Loucy (cell line): Measurements from ENCODE around the gene FANCB.

Source experiments
- CTCF ChIP-seq: fragments of 200-600 bp; sonication (generic); conservative IDR thresholded peaks from 2 replicates; pipeline ENCODE4 v1.5.1; 2014; ENCODE audit warnings: mild to moderate bottlenecking, antibody characterized with exemption, low read length
- EZH2phosphoT487 ChIP-seq: fragments of 200-600 bp; IDR thresholded peaks from 2 replicates; pipeline ENCODE4 v1.6.1; 2018; ENCODE audit warnings: antibody characterized with exemption, mild to moderate bottlenecking, moderate library complexity, borderline replicate concordance

- TF ChIP-seq CTCF (no peak), EZH2phosphoT487 (no peak)
These were observed 2.8 kb upstream of the FANCB start for GRCh38 chrX:14875624-14876023.
